Uterus (tissue), 2 donors: ENCODE measurements around the gene KRTAP4-9.

Source experiments
- CTCF ChIP-seq, 4 experiments: fragments of 200-600 bp in 2 of 4; fragments of 450-650 bp in 2 of 4; sonication (generic) in 2 of 4; IDR thresholded peaks; one replicate each; pipeline ENCODE4 v1.5.1; 2016 to 2019; ENCODE audit warnings: antibody characterized with exemption in 4 of 4, mild to moderate bottlenecking in 2 of 4, moderate library complexity in 1 of 4
- POLR2A ChIP-seq, 2 donors: fragments of 450-650 bp; IDR thresholded peaks; one replicate each; pipeline ENCODE4 v1.6.1; 2016; ENCODE audit warnings: antibody characterized with exemption in 2 of 2, mild to moderate bottlenecking in 1 of 2, moderate library complexity in 1 of 2

GRCh38 chr17:41103896-41104295, 1.3 kb upstream of the KRTAP4-9 start:
- TF ChIP-seq CTCF (IDR thresholded peaks at IDR 0.05) (no peak), POLR2A (IDR thresholded peaks at IDR 0.05) (no peak)
